NT2/D1 (cell line): ENCODE measurements around the gene EEF1G.

Experiments used
- DNase-seq: peaks from one replicate; pipeline ENCODE4 v3.0.0-alpha.2; 2011; ENCODE audit warnings: low read depth, low spot score
- H3K27me3 ChIP-seq: 2 replicates; pipeline ENCODE4 v1.6.0; 2011; ENCODE audit warnings: mild to moderate bottlenecking; ENCODE audit not compliant: insufficient read length, insufficient read depth
- H3K36me3 ChIP-seq: 2 replicates; pipeline ENCODE4 v1.6.1; 2011; ENCODE audit warnings: mild to moderate bottlenecking, low read length, mixed read lengths; ENCODE audit not compliant: insufficient read depth, insufficient read length
- H3K4me1 ChIP-seq: 2 replicates; pipeline ENCODE4 v1.5.1; 2011; ENCODE audit not compliant: insufficient read depth, insufficient read length
- H3K4me3 ChIP-seq: 2 replicates; pipeline ENCODE4 v1.5.1; 2011; ENCODE audit warnings: low read depth; ENCODE audit not compliant: insufficient read length
- H3K9ac ChIP-seq: 2 replicates; pipeline ENCODE4 v1.6.0; 2011; ENCODE audit warnings: low read depth; ENCODE audit not compliant: insufficient read length
- H3K9me3 ChIP-seq: 2 replicates; pipeline ENCODE4 v1.5.1; 2011; ENCODE audit warnings: mild to moderate bottlenecking, low read length; ENCODE audit not compliant: insufficient read depth
- SUZ12 ChIP-seq: IDR thresholded peaks from 2 replicates; pipeline ENCODE4 v1.6.1; 2011; ENCODE audit not compliant: insufficient read length, insufficient read depth; ENCODE audit errors: extremely low read depth
- YY1 ChIP-seq: IDR thresholded peaks from 2 replicates; pipeline ENCODE4 v1.6.1; 2011; ENCODE audit not compliant: insufficient read length, insufficient read depth
- ZNF274 ChIP-seq: IDR thresholded peaks from 2 replicates; pipeline ENCODE4 v1.6.1; 2011; ENCODE audit warnings: mild to moderate bottlenecking, low read depth, low read length

Gene EEF1G

DNA sequence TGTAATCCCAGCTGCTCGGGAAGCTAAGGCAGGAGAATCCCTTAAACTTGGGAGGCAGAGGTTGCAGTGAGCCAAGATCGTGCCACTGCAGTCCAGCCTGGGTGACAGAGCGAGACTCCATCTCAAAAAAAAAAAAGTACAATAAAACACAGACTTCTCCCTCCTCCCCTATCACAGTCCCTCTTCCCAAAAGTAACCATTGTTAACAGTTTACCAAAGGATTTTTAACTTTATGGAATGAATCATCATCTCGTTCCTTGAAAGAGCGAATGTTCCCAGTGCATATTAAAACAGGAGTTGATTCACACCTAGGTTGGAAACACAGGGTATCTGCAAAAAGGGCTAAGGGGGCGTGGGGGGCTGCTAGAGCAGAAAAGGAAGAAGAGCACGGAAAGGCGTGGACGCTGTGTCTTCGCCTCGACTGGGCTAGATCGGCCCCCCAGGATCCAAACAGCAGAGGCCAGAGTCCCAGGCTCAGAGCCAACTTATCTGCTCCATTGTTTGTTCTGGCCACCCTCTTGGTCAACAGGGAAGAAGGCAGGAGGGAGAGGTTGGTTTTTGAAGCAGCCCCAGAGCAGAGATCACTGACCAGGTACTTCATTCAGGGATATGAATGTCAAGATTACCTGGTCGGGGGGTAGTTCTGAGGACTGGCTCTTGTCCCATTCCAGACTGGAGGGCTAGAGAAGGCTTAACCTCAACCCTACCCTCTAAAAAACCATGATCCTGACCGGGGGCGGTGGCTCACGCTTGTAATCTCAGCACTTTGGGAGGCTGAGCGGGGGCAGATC is 25.0 kb downstream of the EEF1G start:
- Histone ChIP-seq H3K4me1 (peaks cover 22% of the 10 kb centered on the region), H3K4me3 (no peak overlapping the region), H3K9ac (no peak overlapping the region), H3K27me3 (no peaks in the 10 kb centered on the region), H3K9me3 (no peaks in the 10 kb centered on the region), H3K36me3 (peaks cover 14% of the 10 kb centered on the region)
- no peak for TF ChIP-seq ZNF274
- no peak for TF ChIP-seq YY1
- no peak for TF ChIP-seq SUZ12
- no peak for DNase-seq

DNA sequence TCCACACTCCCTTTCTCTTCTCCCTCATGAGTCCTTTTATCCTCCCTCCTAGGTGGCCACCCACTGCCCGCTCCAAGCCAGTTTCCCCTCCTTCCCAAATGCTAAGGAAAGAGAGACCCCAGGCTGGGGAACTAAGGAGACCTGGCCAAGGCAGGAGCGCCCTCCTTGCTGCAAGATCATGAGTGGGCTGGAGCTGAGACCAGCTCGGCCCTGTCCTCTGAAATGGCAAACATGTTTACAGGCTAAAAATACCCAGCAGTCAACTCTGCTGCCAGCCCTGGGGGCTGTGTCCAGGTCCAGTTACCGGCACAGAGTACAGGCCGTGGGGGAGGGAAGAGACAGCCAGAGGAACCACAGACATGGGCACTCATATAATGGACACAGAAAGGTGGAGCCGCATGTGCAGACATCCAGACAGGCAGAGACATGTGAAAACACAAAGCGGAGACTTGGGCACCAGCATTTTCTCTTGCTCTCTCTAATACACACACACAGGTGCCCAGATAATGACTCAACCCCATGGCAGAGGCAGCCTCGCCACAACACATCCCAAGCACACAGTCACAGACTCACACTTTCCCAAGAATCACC is 25.9 kb downstream of the EEF1G start:
- TF ChIP-seq ZNF274 (no peak), SUZ12 (no peak), YY1 (no peak)
- no peaks in the 10 kb centered on the region for H3K9me3 ChIP-seq
- H3K27me3 ChIP-seq: no peaks in the 10 kb centered on the region
- H3K9ac ChIP-seq: peak overlapping the region; percentile 90
- peaks cover 22% of the 10 kb centered on the region for H3K36me3 ChIP-seq
- DNase-seq: no peak
- peak overlapping the region; percentile 97 for H3K4me3 ChIP-seq
- peaks cover 26% of the 10 kb centered on the region for H3K4me1 ChIP-seq

GRCh38 chr11:62546929-62547625 is 26.6 kb downstream of the EEF1G start:
- peaks cover 28% of the 10 kb centered on the region for H3K36me3 ChIP-seq
- no peaks in the 10 kb centered on the region for H3K27me3 ChIP-seq
- no peak for TF ChIP-seq SUZ12
- peak overlapping the region; percentile 90 for H3K9ac ChIP-seq
- H3K4me3 ChIP-seq: peak overlapping the region; percentile 97
- DNase-seq: no peak
- no peaks in the 10 kb centered on the region for H3K9me3 ChIP-seq
- peaks cover 27% of the 10 kb centered on the region for H3K4me1 ChIP-seq

GRCh38 chr11:62546244-62546928 is 27.3 kb downstream of the EEF1G start, which contains the start of gene AHNAK:
AHNAK (minus strand) TSS chr11:62546806; CDS start chr11:62536098, 10,708 bp downstream.
- H3K4me1 ChIP-seq: peaks cover 25% of the 10 kb centered on the region
- peak within 1 kb of the TSS; percentile 99 for H3K9ac ChIP-seq
- peaks cover 34% of the 10 kb centered on the region for H3K36me3 ChIP-seq
- peak within 1 kb of the TSS; percentile 97 for H3K4me3 ChIP-seq
- no peak for DNase-seq
- no peaks in the 10 kb centered on the region for H3K27me3 ChIP-seq
- TF ChIP-seq SUZ12 (no peak), YY1 (no peak), ZNF274 (no peak)
- no peaks in the 10 kb centered on the region for H3K9me3 ChIP-seq

DNA sequence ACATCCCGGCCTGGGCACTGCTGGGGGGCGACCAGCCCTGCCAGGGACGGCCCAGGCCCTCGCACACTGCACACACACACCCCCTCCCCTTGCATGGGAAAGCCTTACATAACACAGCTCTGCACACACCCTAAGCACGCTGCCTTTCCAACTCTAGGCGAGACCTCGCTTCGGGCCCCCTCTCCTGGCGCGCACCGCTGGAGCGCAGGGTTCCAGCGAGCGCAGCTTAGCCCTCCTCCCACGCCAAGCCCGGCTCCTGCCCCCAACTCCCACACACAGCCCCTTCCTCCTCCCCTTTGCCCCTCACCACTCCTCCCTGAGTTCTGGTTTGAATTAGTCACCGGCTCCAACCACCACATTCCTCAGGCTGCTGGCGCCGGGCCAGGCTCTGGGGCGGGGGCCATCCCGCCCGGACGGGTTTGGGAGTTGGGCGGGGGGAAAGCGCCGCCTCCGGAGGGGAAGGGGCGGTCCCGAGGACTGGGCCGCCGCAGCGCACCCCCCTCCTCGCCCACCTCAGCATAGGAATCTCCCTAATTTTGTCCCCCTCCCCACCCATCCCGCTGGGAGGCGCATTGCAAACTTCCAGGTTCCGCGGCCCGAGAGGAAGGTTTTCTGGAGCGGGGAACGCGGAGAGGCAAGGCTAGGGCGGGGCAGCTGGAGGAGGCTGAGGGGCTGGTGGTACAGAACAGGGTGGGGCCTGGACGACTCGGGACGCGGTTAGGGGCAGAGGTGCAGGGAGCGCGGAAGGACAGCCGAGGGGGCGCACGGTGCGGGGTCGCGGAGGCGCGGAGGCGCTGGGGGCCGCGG is 28.1 kb downstream of the EEF1G start:
- H3K4me3 ChIP-seq: peak overlapping the region; percentile 97

GRCh38 chr11:62544581-62545436 is 28.9 kb downstream of the EEF1G start:
- H3K36me3 ChIP-seq: peaks cover 48% of the 10 kb centered on the region
- no peaks in the 10 kb centered on the region for H3K27me3 ChIP-seq
- peak overlapping the region; percentile 99 for H3K9ac ChIP-seq
- no peak for TF ChIP-seq YY1
- TF ChIP-seq ZNF274: no peak
- TF ChIP-seq SUZ12: no peak
- H3K9me3 ChIP-seq: no peaks in the 10 kb centered on the region
- H3K4me1 ChIP-seq: peaks cover 37% of the 10 kb centered on the region
- peak overlapping the region; percentile 97 for H3K4me3 ChIP-seq
- DNase-seq: no peak

More for the DNA sequence above, 28.1 kb downstream of the EEF1G start:
- Histone ChIP-seq H3K27me3 (no peaks in the 10 kb centered on the region), H3K36me3 (peaks cover 42% of the 10 kb centered on the region), H3K4me1 (peaks cover 31% of the 10 kb centered on the region), H3K9me3 (no peaks in the 10 kb centered on the region), H3K9ac (peak overlapping the region; percentile 99)
- peak; percentile 85 for DNase-seq
- no peak for TF ChIP-seq ZNF274
- no peak for TF ChIP-seq YY1
- TF ChIP-seq SUZ12: no peak
